GM21360 (cell line): Measurements from ENCODE around the gene PRKD2.
"Not testable (repeated sequence)": the region's sequence is repeated elsewhere in the genome, so short reads cannot be mapped to it uniquely, and the experiment has no call there.

Experiments
- ATAC-seq: cut with Tn5 transposase; IDR thresholded peaks from one replicate; pipeline ENCODE4 v1.9.1; 2021; ENCODE audit warnings: mild to moderate bottlenecking, moderate library complexity; ENCODE audit not compliant: unreplicated experiment

Gene PRKD2

DNA sequence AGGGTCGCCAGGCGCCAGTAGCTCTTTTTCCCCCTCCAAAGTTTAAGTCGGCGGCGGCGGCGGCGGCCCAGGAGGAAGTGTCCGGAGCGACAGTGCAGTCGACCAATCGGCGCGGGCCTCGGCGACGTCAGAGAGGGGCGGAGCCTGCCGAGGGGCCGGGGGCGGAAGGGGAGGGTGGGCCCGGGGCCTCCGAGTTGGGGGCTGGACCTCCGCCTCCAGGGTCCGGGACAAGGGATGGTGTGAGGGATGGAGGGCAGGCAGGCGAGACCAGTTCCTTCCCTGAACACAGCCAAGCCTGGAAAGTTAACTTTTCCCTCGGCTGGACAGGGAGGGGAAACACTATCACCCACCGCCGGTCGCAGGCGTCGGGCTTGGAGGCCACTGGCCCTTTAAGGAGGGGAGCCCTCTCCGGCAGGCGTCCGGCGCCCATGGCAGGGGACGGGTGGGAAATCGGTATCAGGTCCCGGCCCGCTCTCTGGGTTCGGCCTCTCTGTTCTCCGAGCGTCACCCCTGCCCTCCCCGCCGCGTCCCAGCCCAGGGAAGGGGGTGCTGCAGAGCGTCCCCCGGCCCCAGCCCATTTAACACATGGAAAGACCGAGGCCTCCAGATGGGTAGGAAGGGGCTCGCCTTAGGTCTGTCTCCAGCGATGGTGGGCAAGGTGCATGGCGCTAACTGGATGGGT lies at the start of gene PRKD2:
Gene PRKD2 (minus strand): TSS at position 81 of the 682 bp plus-strand sequence. CDS start 744 bp downstream, outside the sequence.
- no peak for ATAC-seq

DNA sequence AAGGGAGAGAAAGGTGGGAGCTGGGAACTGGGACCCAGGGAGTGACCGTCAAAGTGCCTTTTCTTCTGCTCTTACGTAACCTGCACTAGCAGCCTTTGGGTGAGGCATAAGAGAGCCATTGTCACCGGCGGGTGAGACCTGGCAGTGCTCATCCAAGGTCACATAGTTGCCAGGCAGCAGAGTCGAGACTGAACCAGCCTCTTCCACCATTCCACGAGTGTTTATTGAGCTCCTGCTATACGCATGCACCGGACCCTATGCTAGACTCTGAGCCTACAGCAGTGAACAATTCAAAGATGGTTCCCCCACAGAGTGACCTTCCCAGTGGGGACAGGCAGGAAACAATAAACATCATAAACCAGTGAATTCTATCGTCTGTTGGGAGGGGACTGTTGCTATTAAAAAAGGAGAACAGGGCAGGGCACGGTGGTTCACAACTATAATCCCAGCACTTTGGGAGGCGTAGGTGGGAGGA lies 47.9 kb upstream of the PRKD2 start:
- no peak for ATAC-seq

DNA sequence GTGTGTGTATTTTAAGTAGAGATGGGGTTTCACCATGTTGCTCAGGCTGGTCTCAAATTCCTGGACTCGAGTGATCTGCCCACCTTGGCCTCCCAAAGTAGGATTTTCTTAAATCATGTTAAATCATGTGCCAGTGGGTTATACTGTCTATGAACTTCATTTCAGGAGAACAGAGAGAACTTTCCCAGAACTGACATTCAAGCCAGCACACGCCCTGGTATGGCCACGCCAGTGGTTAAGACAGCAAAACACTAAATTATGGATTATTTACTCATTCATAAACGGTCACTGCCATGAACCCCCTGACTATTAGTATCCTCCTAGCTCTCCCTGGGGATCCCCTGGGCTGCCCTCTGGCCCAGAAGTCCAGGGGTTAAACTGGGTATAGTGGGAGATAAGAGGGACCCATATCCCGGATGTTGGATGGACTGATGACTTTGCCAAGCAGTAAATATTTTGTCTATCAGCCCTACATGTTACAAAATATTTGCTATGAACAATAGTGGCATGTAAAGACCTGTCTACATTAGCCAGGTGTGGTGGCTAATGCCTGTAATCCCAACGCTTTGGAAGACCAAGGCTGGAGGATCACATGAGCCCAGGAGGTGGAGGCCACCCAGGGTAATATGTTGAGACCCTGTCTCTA lies 45.5 kb upstream of the PRKD2 start:
- ATAC-seq: no peak

DNA sequence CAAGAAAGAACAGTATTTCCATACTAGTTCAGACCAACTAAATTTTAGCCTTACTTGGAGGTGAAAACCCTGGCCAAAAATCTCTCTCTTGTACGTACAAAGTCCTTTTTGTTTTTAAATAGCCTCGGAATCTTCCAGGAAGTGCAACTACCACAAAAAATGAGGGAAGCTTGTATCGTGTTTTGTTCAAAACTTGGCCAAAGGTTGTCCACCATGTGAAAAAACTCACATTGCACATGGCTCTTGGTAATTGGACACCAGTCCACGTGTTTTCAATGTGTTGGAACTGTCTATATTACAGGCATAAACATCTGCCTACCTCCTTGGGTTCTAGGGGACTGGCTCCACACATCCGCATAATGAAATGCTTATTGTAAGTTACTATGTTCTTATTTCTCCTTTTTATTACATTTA lies 44.5 kb upstream of the PRKD2 start:
- no peak for ATAC-seq

DNA sequence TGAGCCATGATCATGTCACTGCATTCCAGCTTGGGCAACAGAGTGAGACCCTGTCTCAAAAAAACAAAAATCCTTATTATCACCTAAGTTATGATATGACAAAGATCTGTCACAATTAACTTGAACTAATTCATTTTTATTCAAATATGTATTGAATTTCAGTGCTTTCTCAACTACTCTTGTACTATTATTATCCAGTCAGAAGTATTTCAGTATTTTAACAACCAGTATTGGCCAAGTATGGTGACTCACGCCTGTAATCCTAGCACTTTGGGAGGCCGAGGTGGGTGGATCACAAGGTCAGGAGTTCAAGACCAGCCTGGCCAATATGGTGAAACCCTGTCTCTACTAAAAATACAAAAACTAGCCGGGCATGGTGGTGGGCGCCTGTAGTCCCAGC lies 44.0 kb upstream of the PRKD2 start:
- ATAC-seq: not testable (repeated sequence)

DNA sequence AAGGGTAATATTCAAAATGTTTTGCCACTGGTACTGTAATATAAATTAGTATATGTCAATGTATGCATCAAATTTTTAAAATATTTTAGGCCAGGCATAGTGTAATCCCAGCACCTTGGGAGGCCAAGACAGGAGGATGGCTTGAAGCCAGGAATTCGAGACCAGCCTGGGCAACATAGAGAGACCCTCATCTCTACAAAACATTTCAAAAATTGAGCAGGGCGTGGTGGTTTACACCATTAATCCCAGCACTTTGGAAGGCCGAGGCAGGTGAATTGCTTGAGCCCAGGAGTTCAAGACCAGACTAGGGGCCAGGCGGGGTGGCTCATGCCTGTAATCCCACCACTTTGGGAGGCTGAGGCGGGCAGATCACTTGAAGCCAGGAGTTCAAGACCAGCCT lies 43.4 kb upstream of the PRKD2 start:
- ATAC-seq: no peak

DNA sequence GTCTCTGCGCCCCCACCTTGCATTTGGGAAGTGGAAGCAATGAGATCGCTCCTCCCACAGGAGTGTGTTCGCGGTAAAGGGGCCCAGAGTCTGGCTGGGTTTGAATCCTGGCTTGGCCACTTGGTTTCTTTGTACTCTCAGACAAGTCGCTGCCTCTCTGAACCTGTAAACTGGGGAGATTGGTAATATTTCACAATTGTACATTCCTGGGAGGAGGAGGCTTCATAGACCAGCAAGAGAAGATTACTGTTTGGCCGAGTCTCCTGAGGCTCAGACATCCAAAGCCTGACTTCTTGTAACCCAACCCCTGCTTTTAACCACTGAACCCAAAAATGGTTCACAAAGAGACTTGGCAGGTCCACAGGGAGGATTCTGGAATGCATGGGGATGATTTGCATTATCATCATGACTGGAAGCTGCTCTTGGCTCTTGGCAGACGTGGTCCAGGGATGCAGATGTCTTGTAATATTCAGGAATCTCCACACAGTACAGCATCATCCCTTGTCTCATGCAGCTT lies 43.0 kb upstream of the PRKD2 start:
- ATAC-seq: no peak

DNA sequence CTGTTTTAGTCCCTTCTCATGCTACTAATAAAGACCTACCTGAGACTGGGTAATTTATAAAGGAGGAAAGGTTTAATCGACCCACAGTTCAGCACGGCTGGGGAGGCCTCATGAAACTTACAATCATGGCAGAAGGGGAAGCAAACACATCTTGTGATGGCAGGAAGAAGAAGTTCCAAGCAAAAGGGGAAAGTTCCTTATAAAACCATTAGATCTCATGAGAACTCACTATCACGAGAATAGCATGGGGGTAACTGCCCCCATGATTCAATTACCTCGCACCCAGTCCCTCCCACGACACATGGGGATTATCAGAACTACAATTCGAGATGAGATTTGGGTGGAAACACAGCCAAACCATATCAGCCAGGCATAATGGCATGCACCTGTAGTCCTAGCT lies 42.3 kb upstream of the PRKD2 start:
- ATAC-seq: no peak

DNA sequence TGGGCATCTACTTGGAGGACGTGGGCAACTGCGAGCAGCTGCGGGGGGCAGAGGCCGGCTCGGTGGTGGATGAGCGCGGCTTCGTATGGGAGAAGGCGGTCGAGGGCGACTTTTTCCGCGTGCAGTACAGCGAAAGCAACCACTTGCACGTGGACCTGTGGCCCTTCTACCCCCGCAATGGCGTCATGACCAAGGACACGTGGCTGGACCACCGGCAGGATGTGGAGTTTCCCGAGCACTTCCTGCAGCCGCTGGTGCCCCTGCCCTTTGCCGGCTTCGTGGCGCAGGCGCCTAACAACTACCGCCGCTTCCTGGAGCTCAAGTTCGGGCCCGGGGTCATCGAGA lies 39.6 kb upstream of the PRKD2 start:
- ATAC-seq: no peak

DNA sequence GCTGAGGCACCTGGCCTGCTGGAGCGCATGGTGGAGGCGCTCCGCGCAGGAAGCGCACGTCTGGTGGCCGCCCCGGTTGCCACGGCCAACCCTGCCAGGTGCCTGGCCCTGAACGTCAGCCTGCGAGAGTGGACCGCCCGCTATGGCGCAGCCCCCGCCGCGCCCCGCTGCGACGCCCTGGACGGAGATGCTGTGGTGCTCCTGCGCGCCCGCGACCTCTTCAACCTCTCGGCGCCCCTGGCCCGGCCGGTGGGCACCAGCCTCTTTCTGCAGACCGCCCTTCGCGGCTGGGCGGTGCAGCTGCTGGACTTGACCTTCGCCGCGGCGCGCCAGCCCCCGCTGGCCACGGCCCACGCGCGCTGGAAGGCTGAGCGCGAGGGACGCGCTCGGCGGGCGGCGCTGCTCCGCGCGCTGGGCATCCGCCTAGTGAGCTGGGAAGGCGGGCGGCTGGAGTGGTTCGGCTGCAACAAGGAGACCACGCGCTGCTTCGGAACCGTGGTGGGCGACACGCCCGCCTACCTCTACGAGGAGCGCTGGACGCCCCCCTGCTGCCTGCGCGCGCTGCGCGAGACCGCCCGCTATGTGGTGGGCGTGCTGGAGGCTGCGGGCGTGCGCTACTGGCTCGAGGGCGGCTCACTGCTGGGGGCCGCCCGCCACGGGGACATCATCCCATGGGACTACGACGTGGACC lies 39.1 kb upstream of the PRKD2 start:
- no peak for ATAC-seq

DNA sequence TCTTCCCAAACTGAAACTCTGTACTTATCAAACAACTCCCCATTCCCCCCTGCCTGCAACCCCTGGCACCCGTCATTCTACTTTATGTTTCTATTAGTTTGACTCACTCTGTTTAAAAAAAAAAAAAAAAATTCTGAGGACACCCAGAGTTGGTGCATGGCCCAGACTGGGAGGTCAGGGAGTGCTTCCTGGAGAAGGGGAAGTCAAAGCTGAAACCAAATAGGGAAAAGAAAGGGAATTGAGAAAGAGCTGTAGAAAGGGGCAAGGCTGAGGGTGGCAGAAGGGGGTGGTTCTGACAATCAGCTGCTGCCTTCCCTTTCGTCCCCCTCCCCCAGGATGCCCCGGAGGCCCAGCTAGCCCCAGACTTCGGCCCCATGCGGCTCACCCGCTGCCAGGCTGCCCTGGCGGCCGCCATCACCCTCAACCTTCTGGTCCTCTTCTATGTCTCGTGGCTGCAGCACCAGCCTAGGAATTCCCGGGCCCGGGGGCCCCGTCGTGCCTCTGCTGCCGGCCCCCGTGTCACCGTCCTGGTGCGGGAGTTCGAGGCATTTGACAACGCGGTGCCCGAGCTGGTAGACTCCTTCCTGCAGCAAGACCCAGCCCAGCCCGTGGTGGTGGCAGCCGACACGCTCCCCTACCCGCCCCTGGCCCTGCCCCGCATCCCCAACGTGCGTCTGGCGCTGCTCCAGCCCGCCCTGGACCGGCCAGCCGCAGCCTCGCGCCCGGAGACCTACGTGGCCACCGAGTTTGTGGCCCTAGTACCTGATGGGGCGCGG lies 38.4 kb upstream of the PRKD2 start:
- no peak for ATAC-seq

DNA sequence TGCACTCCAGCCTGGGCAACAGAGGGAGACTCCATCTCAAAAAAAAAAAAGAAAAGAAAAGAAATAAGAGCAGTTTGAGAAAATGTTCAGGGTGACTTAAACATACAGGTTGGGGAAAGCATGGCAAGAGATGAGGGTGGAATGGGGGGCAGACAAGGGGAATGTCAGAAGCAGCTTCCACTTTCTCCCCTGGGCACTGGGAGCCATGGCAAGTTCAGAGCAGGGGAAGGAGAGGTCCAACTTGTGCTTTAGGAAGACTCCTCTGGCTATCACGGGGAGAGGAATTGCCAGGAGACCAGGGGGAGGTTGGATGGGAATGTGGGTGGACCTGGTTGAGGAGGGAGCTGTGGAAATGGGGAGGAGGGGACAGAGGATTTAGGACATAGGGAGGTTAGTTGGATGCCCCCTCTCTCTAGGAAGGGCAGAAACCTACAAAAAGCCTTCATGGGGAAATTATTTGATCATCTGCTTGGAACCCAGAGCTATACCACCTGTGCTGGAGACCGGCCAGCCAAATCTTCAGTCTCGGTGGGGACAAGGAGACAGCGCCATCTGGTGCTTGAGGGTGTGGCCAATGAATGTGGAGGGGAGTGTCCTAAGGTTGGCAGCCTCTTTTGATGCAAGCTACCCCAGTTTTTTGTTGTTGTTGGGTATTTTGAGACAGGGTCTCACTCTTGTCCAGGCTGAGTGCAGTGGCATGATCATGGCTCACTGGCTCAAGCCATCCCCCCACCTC lies 36.7 kb upstream of the PRKD2 start:
- no peak for ATAC-seq

DNA sequence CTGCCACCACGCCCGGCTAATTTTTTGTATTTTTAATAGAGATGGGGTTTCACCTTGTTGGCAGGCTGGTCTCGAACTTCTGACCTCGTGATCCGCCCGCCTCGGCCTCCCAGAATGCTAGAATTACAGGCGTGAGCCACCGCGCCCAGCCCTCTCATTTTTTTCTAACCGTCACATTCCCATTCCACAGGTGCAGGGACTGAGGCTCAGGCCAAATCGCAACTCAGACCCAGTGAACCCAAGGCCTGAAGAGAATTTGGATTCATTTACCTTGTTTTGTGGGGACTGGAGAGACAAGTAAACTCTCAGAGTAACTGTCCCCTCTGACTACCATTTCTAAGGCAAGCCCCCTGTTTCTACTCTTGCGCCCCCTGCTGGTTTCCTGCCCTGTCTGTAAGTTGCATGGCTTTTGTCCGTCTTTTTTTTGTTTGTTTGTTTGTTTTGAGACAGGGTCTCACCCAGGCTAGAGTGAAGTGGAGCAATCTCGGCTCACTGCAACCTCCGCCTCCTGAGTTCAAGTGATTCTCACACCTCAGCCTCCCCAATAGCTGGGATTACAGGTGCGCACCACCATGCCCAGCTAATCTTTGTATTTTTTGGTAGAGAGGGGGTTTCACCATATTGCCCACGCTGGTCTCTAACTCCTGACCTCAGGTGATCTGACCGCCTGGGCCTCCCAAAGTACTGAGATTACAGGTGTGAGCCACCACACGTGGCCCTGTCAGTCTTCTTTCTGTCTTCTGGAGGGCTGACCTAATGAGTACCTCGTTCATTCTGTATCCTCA lies 31.6 kb upstream of the PRKD2 start:
- ATAC-seq: no peak

DNA sequence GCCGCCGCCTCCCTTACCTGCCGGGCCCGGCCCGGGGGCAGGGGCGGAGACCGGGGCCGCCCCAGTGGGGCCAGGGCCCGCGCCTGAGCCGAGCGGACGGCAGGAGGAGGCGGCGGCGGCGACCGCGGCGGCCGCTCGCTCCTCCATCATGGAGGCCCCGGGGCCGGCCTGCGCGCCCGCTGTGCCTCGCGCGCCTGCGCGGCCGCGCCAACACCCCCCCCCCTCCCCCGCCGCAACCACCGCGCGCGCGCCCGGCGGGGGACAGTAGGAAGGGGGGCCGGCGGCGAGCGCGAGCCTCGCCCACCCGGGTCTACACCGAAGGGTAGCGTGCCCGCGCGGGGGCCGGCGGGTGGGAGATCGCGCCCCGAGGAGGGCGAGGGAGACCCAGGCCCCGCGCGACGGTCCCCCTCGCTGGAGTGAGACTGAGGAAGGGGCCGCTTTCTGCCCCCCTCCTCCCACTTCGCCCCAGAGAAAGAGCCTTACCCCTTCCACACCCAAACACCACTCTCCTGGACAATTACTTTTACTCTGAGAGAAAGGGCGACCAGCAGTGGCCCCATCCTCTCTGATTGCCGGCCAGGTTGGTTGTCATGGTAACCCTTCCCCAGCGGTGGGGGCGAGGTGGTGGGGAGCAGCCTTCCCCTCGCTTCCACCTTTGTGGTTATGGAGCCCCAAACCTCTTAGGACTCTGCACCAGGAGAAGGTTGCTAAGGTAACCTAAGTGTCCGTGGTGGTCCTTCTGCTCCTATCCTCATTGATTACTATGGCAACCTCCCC lies 29.6 kb upstream of the PRKD2 start, which contains the start of gene STRN4:
Gene STRN4 (minus strand): TSS at position 170 of the 777 bp plus-strand sequence. CDS start 20 bp downstream, at position 150.
- peak; percentile 44 for ATAC-seq

DNA sequence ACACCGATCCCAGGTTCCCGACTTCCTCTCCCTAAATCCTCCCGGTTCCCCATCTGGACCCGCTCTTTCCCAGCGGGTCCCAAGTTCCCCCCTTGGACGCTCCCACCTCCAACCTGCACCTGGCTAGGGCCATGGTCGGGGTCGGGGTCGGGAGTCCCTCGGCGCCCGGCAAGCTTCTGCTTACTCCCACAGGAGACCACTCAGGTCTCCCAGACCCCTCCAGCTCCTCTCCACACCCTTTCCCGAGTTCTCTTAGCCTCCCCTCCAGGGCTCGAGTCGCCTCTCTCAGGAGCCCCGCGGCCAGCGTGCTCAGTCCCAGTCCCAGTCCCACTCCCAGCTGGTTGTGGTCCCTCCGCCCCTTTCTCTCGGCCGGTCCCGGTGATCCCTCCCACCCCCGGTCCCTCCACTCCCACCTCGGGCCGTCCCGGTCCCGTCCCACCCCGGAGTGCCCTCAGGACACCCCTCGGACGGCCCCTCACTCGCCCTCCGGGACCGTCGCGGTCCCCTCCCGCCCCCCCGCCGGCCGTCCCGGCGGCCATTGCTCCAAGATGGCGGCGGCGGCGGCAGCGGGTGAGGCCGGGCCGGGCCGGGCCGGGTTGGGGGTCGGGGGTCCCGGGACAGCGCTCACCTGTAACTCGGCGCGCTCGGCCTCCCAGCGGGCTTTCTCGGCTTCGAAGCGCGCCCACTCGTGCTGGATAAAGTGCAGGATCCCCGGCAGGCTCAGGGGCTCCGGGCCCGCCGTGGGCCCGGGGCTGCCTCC lies 28.8 kb upstream of the PRKD2 start, which contains the start of gene FKRP:
Gene FKRP (plus strand): TSS at position 537 of the 760 bp plus-strand sequence. CDS start 9,394 bp downstream, outside the sequence.
- ATAC-seq: peak; percentile 36

DNA sequence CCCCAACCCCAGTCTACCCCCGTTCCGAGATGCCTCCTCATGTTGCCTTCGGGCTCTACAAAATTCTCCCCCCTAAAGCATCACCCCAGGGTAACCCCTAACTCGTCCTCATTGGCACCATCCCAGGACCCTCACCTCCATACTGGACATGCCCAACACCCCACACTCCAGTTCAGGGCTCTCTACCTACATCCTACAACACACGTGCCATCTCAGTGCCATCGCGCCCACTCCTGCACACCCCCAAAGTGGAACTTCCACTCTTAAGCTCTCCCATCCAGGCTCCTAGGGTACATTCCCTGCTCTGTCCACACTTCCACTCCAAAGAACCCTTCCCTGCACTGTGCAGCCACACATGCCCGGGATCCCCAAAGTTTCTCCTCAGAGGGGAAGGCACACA lies 28.1 kb upstream of the PRKD2 start:
- no peak for ATAC-seq

DNA sequence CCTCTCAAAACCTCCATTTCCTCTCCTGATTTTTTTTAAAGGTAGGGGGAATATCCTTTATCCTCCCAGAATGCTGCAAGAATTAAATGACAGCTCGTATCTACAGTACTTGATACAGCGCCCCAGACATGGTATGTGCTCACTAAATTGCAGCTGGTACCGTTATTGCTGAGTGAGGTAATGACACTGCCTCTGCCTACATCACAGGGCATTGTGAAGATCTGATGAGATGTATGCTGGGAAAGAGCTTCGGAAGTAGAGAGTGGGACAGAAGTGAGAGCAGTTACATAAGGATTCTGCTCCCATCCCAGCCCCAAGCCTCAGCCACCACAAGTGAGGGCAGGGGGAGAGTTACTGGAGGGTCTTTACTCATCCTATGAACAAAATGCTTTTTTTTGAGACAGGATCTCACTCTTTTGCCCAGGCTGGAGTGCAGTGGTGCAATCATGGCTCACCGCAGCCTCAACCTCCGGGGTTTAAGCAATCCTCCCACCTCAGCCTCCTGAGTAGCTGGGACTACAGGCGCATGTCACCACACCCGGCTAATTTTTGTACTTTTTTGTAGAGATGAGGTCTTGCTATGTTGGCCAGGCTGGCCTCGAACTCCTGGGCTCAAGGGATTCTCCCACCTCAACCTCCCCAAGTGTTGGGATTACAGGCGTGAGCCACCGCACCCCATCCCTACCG lies 27.2 kb upstream of the PRKD2 start:
- ATAC-seq: no peak
